Lower leg skin (tissue), 4 donors: ENCODE measurements around the gene ADCYAP1R1. TPM values are rescaled to one million over a fixed set of nuclear protein-coding genes. Genes with fewer than 3 reads are reported as not detected.

Source experiments
- DNase-seq, 2 donors: peaks; one replicate each; pipeline ENCODE4 v3.0.0-alpha.2; 2019; ENCODE audit warnings: low spot score in 2 of 2
- H3K4me3 ChIP-seq: fragments of 200-600 bp; sonication (generic); 2 replicates; pipeline ENCODE4 v1.5.1; 2017; ENCODE audit warnings: mild to moderate bottlenecking, low read depth; ENCODE audit not compliant: poor library complexity, severe bottlenecking
- CTCF ChIP-seq, 3 donors: fragments of 450-650 bp; IDR thresholded peaks; one replicate each; pipeline ENCODE4 v1.5.1; 2016; ENCODE audit warnings: antibody characterized with exemption in 3 of 3, mild to moderate bottlenecking in 3 of 3, moderate library complexity in 2 of 3
- POLR2A ChIP-seq, 2 donors: fragments of 450-650 bp; IDR thresholded peaks; one replicate each; pipeline ENCODE4 v1.6.1; 2016 to 2017; ENCODE audit warnings: antibody characterized with exemption in 2 of 2, mild to moderate bottlenecking in 1 of 2, moderate library complexity in 1 of 2
- WGBS, 2 donors: methylation state at CpG; one replicate each; pipeline ENCODE4 v1.1.5; 2018; 5-methylcytosine and 5-hydroxymethylcytosine counted together
- intact Hi-C: fragments of 100-400 bp; cut with DNase I; formaldehyde crosslinking; loops from one replicate; pipeline ENCODE4 v1.15.0; 2023; ENCODE audit warnings: low total_unique reads
- total RNA-seq, 4 donors: library from RNA; depleted of rRNA; stranded (reverse); fragments of >200 nt; gene quantifications; one replicate each; pipeline ENCODE4 v1.1.0, GENCODE V29; 2016

ADCYAP1R1 gene
- total RNA-seq, 4 donors from 2014 or later, result 0.52 to 1.2 TPM; not detected in 2

DNA sequence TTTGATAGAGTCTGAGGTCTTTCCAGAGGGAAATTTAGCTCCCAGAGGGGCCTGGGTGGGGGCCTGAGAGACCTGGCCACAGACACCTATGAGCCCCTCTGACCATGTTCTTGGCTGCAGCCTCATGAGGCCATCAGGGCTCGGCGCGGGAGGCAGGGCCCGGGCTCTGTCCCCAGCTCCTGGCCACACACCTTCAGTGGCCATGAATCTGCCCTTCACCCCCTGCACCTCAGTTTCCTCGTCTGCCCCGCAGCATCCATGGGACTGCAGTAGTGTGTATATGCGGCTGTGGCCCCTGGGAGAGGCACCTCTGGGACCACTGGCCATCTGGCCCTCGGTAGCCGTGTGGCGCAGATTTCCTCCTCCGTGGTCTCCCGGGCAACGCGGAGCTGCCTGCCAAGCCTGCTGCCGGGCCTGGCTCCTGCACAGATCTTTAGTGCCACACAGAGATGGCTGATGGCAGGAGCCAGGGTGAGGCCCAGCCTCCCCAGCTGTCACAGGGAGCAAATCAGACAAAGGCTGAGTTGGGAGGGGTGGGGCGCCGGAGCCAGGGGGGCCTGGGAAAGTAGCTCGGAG lies 23.6 kb upstream of the ADCYAP1R1 start:
- DNase-seq, result no peak
- intact Hi-C loops, result no loop called here
- no peak overlapping the region for H3K4me3 ChIP-seq
- TF ChIP-seq POLR2A (IDR thresholded peaks at IDR 0.05) (no peak), CTCF (IDR thresholded peaks at IDR 0.05) (no peak)
- 92 to 96% methylated on average over 11 to 15 of the region's 18 CpGs for WGBS, 2 donors

- no peak for DNase-seq
- intact Hi-C loops, result no loop called here
- 80 to 81% methylated on average over 7 of the region's 7 CpGs for WGBS, 2 donors
- TF ChIP-seq CTCF (IDR thresholded peaks at IDR 0.05), result no peak
- TF ChIP-seq POLR2A (IDR thresholded peaks at IDR 0.05), result no peak
- H3K4me3 ChIP-seq, result no peak overlapping the region
These were observed 22.7 kb upstream of the ADCYAP1R1 start for GRCh38 chr7:31029251-31030042.

DNA sequence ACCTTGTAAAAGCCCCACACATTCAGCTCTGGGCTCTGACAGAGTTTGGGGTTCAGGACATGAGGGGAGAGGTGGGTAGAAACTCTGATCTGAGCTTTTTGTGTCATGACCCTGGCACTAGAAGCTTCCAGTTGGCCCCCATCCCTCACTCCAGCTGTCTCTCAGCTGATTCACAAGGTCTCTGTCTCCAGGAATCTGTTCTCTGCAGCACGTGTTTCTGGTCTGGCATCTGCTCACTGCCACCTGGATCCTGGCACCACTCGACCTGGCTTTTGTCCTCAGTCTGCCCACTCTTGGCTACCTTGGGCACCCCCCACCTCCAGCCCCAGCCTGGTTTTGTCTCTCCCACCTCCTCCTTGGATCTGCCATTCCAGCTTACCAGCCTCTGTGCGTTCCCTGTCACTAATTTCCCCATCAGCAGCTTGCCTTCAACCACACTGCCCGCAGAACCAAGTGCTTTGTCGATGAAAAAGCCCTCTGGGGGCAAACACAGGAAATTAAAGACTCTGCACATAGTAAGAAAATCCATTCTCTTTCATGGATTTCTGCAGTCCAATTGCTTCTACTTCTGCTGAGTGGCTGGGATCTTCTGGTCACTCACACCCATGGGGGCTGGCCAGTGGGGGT lies 18.3 kb upstream of the ADCYAP1R1 start:
- H3K4me3 ChIP-seq, result no peak overlapping the region
- intact Hi-C loops, result no loop called here
- TF ChIP-seq CTCF (IDR thresholded peaks at IDR 0.05) (no peak), POLR2A (IDR thresholded peaks at IDR 0.05) (no peak)
- no peak for DNase-seq
- WGBS, 2 donors, result 60 to 71% methylated on average over 5 of the region's 5 CpGs

DNA sequence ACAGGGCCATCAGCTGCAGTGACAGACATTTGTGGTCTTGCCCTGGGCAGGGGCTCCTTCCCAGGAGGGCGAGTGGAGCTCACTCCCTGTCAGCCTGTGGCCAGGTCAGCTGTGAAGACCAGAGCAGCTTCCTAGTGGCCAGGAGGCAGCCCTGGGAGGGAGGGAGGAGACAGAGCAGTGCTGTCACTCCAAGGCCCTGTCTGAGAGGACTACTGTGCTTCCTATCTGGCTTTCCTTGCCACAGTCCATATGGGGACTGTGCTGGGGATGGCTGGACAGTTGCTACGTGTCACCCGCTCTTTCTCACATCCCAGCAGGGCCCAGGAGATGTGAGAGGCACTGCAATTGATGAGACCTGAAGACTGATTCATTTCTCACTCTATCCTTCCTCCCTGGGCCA lies 15.2 kb upstream of the ADCYAP1R1 start:
- H3K4me3 ChIP-seq, result no peak overlapping the region
- no peak for DNase-seq
- intact Hi-C loops, result no loop called here
- TF ChIP-seq CTCF (IDR thresholded peaks at IDR 0.05) (no peak), POLR2A (IDR thresholded peaks at IDR 0.05) (no peak)
- WGBS, 2 donors, result 55 to 67% methylated on average over 3 of the region's 3 CpGs

DNA sequence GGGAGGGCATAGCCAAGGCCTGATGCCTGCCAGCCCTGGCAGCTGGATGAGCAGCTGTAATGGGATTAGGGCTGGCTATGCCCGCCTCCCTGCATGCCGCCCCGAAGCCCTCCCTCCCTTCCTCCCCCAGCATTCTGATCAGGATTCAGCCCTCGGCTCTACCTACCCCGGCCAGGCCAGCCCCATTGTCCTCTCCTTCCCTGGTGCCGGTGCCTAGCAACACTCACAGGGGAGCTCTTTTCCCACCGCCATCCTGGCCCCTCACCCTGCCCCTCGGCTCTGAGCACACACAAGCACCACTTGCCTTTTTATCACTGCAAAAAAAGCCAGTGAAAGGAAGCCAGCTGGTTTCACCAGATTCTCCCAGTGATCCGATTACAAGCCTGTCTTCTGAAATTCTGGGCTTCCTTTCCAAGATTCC lies 9.0 kb upstream of the ADCYAP1R1 start:
- DNase-seq, result no peak
- TF ChIP-seq CTCF (IDR thresholded peaks at IDR 0.05) (no peak), POLR2A (IDR thresholded peaks at IDR 0.05) (no peak)
- no peak overlapping the region for H3K4me3 ChIP-seq
- intact Hi-C loops, result no loop called here
- 33 to 34% methylated on average over 9 of the region's 9 CpGs for WGBS, 2 donors
